MV-4-11 (cell line): Measurements from ENCODE around the gene CHD6.
"Not testable (repeated sequence)": the region's sequence is repeated elsewhere in the genome, so short reads cannot be mapped to it uniquely, and the experiment has no call there.

Source experiments
- DNase-seq: peaks from one replicate; lab custom pipeline; 2025; lab: John Stamatoyannopoulos, UW

Gene CHD6

GRCh38 chr20:41538810-41539596, 79.2 kb downstream of the CHD6 start:
- DNase-seq: no peak

GRCh38 chr20:41537865-41538264, 80.3 kb downstream of the CHD6 start:
- DNase-seq: no peak

GRCh38 chr20:41535551-41535950, 82.6 kb downstream of the CHD6 start:
- DNase-seq: not testable (repeated sequence)

GRCh38 chr20:41534842-41535241, 83.3 kb downstream of the CHD6 start:
- DNase-seq: no peak

- DNase-seq: no peak
These were observed 84.0 kb downstream of the CHD6 start for GRCh38 chr20:41534170-41534569.

GRCh38 chr20:41533537-41534136, 84.5 kb downstream of the CHD6 start:
- DNase-seq: no peak

GRCh38 chr20:41532935-41533334, 85.2 kb downstream of the CHD6 start:
- DNase-seq: peak; percentile 61

GRCh38 chr20:41531518-41532275, 86.5 kb downstream of the CHD6 start:
- DNase-seq: no peak

- DNase-seq: no peak
These were observed 87.3 kb downstream of the CHD6 start for GRCh38 chr20:41530923-41531322.

- no peak for DNase-seq
These were observed 91.8 kb downstream of the CHD6 start for GRCh38 chr20:41526327-41526726.

GRCh38 chr20:41524980-41525613, 93.1 kb downstream of the CHD6 start:
- DNase-seq: no peak

- no peak for DNase-seq
These were observed 94.3 kb downstream of the CHD6 start for GRCh38 chr20:41523857-41524256.

- DNase-seq: no peak
These were observed 104.3 kb downstream of the CHD6 start for GRCh38 chr20:41513829-41514228.

GRCh38 chr20:41512624-41513023, 105.6 kb downstream of the CHD6 start:
- no peak for DNase-seq

- no peak for DNase-seq
These were observed 107.2 kb downstream of the CHD6 start for GRCh38 chr20:41510847-41511450.

- DNase-seq: no peak
These were observed 108.0 kb downstream of the CHD6 start for GRCh38 chr20:41510224-41510623.

GRCh38 chr20:41509316-41510200, 108.6 kb downstream of the CHD6 start:
- peak; percentile 9 for DNase-seq

GRCh38 chr20:41508335-41508734, 109.8 kb downstream of the CHD6 start:
- DNase-seq: peak; percentile 11

GRCh38 chr20:41507851-41508250, 110.3 kb downstream of the CHD6 start:
- no peak for DNase-seq

- DNase-seq: no peak
These were observed 110.7 kb downstream of the CHD6 start for GRCh38 chr20:41507436-41507835.
